ENCODE measurements around the gene VAT1.
"Not testable (repeated sequence)": the region's sequence is repeated elsewhere in the genome, so short reads cannot be mapped to it uniquely, and the experiment has no call there.

The VAT1 gene

DNA sequence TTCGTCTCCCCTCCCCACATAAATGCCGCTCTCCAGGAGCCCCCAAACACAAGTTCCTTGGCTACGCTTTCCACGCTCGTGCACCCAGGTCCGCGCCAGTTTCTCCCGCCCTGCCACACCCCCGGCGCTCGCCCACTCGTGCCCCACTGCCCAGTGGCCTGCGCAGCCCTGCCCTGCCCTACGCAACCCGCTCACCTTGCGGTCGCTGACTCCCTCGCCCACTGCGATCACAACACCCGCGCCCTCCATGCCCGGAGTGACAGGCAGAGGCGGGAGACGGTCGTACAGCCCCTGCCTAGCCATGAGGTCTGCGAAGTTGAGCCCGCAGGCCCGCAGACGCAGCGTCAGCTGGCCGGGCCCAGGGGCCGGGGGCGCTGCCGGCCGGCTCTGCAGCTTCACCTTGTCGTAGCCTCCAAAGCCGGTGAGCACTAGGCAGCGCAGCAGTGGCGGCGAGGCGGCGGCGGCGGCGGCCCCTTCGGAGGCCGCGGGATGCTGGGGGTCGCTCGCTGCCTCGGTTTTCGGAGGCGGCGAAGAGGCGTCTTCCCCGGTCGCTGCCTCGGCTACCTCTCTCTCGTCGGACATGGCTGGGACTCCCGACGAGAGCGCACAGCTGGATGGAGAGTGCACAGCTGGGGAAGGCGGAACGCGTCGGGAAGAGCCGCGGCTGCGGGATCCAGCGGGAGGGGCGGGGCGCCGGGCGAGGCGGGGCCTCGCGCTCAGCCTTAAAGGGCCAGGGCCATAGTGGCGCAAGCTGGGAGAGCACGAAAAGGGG lies at the start of gene VAT1:
VAT1 (minus strand) TSS at position 645 of the 772 bp plus-strand sequence; CDS start at position 582, 63 bp downstream.
- DNase-seq: peak; percentile 79

DNA sequence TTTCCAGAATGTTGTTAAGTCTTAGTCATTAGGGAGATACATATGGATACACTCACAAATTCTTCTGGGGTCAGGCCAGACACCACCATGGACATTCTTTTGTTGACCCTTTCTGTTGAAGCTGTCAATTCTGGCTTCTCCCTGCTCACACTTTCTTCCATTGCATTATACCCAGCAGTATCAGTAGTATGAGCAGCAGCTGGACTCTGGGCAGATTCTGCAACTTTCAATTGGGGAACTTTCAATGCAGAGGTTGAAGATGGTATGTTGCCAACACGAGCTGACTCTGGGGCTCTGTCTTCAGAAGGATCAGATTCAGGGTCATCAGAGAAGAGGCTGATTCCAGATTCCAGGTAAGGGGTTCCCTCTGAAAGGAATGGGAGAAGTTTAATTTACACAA lies 48.7 kb upstream of the VAT1 start:
- DNase-seq: no peak

DNA sequence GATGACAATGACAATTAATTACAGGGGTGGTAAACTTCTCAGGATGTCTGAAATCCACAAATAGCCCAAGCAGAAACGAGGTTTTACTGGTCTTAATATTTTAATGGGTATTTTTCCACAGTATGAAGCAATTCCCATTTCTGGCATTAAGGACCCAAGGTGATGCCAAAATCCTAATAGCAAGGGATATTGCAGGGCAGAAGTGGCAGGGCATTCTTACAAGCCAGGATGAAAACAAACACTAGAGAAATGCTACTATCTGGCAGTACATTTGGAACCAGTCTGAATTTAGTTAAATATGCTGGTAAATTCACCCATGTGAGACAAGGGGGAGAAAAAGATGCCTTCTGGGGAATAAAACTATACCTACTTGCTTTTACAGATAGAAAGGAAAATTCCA lies 48.1 kb upstream of the VAT1 start:
- DNase-seq: no peak

DNA sequence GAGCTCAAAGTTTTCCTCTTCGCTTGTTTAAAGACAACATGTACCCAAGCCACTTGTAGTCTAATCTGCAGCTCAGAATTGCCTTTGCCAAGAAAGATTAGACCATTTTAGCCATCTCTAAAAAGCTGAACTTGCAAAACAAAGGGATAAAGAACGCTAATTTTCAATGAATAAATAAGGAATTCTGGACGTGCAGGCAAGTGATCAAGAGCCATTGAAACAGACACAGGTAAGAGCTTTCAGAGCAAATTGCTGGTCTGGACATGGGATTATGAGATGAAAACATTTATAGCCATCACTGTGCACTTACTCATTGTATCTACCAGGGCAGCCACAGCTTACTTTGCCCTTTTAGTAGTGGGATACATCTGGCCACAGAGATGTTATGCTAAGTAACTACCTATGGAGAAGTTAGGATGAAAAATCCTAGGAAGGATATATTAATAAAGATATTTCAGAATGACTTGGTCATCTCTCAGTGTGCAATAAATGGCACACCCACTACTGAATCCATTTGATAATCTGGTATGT lies 47.2 kb upstream of the VAT1 start:
- DNase-seq: no peak

DNA sequence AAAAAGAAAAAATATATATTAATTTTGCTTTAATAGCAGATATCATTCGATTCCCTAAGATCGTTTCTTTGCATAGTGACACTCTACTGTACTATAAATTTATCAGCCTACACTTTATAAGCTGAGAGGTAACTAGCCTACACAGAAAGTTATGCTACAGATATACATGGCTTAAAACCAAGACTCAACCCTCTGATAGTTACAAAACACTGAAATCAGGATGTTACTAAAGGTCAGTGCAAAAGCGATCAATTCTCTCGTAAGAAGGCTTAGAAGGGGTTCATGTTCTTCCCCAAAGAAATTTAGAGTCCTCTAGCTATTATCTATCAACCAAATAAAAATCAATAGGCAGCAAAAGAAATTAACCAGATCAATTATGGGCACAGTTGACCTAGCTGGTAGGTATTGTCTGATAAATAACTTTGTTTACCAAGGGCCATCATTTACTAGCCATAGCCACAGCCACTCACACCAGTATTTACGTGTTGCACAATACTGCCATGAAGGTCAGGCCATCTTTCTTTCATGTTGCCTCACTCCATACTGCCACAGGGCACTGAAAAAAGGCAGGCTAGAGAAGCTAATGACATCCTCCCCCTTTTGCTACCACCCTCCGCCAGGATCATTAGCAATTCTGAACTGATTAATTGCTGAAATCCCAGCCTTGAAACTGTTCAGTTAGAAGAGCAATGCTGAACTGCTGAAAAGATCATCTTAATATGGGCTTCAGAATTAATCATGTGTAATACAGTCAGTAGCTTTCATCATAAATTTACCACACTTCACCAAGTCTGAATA lies 46.6 kb upstream of the VAT1 start:
- no peak for DNase-seq

DNA sequence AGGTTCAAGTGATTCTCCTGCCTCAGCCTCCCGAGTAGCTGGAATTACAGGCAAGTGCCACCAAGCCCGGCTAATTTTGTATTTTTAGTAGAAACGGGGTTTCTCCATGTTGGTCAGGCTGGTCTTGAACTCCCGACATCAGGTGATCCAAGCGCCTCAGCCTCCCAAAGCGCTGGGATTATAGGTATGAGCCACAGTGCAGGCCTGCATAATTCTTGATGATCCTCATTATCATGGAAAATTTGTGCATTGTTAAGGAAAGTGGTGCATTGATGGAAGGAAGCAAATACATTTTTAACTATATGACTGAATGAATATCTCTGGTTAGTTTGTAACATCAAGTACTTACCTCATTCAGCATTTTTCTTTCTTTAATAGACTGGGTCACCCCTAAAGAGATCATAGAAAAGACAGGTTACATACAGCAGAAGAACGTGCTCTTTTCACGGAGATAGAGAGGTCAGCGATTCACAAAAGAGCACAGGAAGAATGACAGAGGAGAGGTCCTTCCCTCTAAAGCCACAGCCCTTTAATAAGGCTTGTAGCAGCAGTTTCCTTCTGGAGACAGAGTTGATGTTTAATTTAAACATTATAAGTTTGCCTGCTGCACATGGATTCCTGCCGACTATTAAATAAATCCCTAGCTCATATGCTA lies 40.9 kb upstream of the VAT1 start:
- DNase-seq: no peak

DNA sequence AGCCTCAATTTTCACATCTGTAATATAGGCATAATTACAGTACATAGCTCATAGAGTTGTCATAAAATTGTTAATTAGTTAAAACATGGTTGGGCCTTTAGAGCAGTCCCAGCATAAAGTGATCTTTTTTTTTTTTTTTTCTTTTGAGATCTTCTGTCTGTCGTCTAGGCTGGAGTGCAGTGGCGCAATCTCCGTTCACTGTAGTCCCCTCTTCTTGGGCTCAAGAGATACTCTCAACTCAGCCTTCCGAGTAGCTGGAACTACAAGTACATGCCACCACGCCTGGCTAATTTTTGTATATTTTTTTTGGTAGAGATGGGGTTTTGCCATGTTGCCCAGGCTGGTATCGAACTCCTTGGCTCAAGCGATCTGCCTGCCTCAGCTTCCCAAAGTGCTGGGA lies 33.9 kb upstream of the VAT1 start:
- no peak for DNase-seq

DNA sequence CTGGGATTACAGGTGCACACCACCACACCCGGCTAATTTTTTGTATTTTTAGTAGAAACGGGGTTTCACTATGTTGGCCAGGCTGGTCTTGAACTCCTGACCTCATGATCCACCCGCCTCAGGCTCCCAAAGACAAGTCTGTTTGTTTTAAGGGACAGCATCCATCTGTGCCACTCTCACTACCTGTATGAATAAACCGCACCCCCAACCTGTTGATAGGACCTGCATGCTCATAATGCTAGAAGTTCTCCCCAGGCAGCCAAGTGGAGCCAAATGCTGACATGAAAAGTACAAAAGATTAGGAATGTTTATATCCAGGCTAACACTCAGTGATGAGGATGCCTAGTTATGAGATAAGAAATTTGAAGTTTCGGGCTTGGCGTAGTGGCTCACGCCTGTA lies 30.8 kb upstream of the VAT1 start:
- not testable (repeated sequence) for DNase-seq

DNA sequence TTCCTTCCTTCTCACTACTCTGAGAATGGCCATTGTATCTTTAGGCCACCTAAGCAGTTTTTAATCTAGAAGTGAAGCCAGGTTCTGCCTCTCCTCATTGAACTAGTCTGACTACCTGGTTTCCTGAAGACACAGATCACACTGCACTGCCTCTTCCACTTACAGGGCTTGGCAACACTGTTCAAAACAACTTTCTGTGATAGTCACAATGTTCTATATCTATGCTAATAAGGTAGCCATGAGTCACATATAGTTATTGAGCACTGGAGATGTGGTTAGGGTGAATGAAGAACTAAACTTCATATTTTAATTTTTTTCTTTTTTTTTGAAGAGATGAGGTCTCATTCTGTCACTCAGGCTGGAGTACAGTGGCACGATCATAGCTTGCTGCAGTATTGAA lies 29.8 kb upstream of the VAT1 start:
- no peak for DNase-seq

DNA sequence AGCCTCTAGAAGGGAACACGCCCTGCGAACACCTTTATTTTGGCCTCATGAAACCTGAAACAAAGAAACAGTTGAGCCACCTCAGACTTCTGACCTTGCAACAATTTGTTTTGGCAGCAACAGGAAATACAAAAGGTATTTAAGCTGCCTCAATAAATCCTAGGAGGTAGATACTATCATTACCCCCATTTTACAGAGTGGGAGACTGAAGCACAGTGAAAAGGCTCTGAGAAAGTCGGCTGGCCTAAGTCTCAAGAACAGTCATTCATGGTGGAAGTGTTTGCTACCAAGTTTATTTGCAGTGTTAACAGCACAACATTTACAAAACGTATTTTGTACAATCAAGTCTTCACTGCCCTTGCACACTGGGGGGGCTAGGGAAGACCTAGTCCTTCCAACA lies 21.8 kb upstream of the VAT1 start:
- DNase-seq: no peak

DNA sequence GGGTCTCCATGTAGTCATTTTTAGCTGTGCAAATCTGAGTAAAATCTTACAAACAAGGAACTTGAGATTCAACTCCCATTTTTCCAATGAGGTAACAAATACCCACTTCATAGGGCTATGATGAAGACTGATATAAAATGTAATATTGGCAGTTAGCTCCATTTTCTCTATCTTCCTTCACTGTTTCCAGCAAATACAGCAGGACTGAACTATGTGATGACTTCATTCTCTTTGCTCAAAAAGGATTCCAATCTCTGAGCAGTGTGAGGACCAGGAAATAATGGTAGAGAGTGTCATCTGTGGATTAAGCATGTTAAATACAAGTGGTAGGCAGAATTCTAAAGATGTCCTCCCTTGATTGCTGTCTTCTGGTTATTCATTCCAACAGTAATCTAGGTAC lies 21.1 kb upstream of the VAT1 start:
- no peak for DNase-seq

DNA sequence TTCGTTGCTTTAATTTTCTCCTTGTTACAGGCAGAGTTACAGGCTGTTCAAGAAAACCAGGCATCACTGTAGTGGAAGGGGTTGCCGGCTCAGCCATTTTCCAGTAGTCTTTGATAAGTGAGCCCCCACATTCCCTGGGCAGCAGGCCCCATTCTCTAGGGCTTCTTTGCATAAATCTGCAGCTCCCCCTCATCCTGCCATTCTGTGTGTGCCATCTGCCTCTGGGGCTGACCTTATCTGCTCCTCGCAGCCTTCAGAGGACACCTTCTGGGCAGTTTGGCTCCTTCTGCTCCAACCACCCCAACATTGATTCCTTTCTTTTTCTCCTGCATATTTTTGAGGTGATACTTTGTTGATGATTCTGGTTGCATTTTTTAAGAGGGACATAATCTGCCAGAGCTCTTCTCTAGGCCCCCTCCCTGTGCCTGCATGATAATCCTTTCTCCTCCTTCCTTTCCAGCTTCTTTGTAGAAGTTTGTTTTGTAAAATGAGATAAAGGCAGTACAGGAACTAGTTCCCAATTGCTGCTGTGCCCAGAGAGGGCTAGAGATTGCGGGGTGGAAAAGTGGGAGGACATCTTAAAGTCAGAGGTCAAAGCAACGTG lies 19.9 kb upstream of the VAT1 start:
- DNase-seq: no peak

DNA sequence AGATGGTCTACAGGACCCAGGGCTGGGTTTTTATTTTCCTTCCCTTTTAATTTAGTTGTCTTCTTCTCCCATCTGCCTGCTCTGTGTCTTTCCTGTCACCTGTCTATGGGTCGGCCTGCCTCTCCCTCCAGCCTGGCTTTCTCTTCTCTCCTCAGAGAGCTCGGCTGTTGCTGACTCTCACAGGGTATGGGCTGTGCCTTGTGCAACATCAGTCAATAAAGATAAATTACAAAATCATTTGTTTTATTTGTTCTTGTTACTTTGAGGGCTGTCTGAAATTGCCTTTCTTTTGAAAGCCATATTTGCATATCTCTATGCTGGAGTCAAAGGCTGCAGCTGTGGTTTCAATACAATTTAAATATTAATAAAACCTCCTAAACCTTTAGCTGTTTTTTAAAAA lies 18.5 kb upstream of the VAT1 start:
- DNase-seq: no peak

DNA sequence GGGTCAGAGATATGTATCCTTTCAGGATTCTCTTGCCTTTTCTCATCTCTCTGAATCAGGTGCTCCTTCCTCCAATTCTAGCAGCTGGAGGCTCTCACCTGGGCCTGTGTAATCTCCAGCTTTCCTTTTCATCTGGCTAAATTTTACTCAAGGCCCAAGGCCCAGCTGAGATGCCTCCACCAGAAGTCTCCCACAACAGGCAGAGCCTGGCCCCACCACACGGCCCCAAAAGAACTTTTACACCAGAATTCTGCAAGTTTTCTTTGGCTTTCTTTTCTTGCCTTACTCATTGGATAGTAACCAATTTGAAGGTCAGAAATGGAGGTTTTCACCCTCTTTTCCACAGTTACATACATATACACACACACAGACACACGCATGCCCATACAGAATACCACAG lies 17.5 kb upstream of the VAT1 start:
- no peak for DNase-seq

DNA sequence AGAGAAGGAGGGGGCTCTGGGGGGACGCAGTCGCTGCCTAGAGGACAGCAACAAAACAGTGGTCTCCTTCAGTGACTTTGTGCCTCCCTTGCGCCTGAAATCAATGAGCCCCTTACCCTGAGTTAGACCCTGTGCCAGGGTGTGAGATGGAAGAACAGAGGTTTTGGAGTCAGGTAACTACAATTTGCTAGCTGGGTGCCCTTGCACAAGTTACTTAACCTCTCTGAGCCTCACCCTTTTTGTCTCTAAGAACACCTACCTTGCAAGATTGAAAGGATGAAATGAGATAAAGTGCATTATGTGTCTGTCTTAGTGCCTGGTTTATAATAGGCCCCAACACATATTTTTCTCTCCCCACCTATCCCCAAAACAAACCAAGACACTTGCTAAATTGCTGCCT lies 12.7 kb upstream of the VAT1 start:
- DNase-seq: no peak

DNA sequence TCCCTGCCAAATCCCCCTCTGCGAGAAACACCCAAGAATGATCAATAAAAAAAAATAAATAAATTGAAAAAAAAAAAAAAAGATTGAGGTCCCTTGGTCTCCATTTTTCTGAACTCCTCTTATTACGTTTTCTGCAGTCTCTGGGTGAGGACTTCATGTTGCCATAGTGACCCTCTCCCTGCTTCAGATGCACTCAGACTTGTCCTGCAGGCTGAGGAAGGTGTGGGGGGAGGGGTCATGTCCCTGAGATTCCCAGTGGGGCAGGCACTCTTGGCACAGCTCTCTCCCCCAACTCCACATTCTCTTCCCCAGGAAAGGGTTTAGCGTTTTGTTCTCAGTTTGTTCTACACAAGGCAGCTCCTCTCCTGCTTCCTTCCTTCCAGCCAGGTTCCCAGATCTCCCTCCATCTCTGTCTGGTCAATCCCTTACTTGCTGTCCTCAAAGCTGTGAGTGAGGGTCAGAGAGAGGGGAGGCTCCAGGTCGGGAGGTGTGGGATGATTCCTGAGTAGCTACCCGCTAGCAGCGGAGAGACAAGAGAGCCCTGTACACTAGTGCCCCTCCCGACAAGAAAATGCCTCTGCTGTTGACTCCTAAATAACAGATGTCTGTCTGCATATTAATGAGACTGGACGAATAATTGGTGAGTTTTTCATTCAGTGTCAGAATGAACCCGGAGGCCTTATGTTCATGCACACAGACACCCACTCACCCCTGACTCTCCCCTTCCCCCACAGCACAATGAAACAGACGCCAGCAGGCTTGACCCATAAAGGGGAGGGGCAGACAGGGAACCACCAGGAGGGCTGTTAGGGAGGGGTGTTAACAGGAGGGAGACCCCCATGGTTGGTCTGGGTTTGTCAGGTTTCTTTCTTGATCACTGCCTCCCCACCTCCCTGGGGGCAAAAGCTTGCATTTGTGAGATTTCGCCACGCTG lies 12.0 kb upstream of the VAT1 start:
- DNase-seq: no peak

DNA sequence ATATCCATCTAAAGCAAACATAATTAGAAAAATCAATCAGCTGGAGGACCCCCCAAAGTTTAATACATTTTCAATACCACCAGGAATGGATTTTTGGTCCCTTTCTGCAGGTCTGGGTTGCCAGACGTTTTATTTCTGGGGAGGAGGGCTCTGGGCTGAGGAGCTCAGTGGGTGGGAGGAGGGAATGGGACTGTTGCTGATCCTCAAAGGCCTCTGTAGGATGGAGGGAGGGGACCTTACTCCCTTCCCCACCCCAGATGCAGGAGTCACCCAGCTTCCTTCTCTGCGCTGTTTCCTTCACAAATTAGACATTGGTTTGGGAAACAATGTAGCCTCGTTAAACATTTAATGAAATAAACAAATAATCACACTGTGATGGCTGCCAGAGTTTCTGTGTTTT lies 9.5 kb upstream of the VAT1 start:
- no peak for DNase-seq

DNA sequence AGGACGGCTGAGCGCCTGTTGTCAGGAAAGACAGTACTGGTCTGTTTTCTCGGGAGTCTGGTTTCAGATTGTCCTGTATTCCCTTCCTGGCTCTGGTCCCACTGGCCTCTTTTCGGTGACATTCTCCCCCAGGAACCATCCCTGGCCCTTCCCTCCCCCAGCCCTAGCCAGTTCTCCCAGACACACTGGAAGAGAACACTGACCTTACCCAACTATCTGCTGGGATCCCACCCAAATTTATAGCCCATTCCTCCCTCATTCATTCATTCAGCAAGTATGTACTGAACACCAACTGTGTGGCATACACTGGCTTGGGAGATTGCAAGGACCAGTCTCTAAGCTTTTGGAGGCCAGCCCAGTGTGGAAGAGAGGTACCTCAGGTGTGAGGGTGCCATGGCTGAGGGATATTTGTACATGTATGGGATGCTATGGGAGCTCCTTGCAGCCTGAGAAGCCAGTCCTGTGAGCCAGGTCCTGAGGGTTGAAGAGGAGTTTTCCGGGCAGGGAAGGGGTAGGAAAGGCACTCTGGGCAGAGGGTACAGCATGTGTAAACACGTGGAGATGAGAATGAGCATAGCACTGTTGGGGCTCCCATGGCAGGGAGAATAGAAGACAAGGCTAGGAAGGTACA lies 8.1 kb upstream of the VAT1 start:
- DNase-seq: no peak

DNA sequence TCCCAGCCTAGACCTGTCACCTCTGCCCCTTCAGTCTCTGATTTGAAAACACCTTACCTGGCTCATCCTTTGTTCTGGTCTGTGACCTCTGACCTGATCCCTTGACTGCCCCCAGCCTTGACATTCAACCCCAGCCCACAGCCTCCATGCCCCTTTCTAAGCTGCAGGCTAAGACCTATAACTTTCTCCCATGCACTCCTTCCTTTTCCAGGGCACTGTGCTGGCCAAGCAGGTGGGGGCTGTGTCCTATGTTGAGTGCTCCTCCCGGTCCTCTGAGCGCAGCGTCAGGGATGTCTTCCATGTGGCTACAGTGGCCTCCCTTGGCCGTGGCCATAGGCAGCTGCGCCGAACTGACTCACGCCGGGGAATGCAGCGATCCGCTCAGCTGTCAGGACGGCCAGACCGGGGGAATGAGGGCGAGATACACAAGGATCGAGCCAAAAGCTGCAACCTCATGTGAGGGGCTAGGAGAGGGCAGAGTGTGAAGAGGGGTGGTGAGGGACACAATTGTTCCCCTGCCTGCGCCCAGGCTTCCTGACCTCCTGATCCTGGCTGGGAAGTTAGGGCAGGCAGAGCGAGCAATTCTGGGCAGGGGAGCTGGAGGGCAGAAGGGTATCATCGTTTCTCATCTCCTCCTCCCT lies 6.2 kb upstream of the VAT1 start:
- DNase-seq: no peak

DNA sequence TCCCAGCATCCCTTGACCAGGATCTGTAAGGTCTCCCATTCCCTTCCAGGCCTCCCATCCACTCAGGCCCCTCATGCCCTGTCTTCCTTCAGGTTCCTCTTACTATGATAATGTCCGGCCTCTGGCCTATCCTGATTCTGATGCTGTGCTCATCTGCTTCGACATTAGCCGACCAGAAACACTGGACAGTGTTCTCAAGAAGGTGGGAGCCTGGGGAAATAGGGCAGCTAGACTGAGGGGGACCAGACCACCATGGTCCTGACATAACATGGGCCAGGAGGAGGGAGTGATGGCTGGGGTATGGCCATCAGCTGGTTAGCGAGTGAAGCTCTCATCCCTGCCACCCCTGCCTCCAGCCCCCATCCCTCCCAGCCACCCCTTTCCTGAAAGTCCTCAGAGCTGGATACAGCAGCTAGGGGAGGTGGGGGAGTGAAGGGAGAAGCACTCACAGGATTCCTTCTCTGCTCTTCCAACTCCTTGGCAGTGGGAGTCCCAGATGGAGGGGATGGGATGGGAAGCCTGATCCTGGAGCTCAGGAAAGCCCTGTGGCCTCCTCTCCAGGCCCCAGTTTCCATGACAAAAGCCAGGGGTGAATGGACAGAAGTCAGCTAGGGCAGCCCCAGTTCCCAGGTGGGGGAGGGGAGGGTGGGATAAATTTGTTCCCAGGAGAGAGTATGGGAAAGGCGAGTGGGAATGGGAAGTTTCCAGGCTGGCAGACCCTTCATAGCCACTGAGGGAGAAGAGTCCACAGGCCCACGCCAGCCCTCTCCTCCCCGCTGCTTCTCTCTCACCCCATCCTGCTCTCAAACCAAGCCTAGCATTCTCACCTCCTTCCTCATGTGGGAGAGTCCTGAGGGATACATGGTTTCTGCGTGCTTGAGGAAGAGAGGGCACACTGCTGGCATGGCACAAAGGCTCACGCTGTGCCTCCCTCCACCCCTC lies 5.2 kb upstream of the VAT1 start:
- DNase-seq: no peak

Data from stimulated activated CD8-positive, alpha-beta memory T cell treated with anti-CD3 and anti-CD28 coated beads, Interleukin-4, amount 100 ng/mL, for 48 hours (primary cell).